H9 (cell line): Measurements from ENCODE around the gene SLC51B. TPM values are rescaled to one million over a fixed set of nuclear protein-coding genes. Genes with fewer than 3 reads are reported as not detected.
A peak's percentile ranks its signal among the peaks of the same experiment; 100 is the strongest.

ENCODE experiments used
- DNase-seq: peaks from one replicate; pipeline ENCODE4 v3.0.0-alpha.2; 2017
- H2AFZ ChIP-seq: one replicate; pipeline ENCODE4 v1.6.1; 2013; ENCODE audit warnings: mild to moderate bottlenecking, low read length, control low read depth, moderate library complexity
- H2AK5ac ChIP-seq: 2 replicates; pipeline ENCODE4 v1.6.1; 2013; ENCODE audit warnings: low read length, control low read depth, mixed read lengths; ENCODE audit not compliant: insufficient read length
- H2BK120ac ChIP-seq: one replicate; pipeline ENCODE4 v1.6.1; 2013; ENCODE audit warnings: low read depth, mild to moderate bottlenecking, low read length, control low read depth, inconsistent platforms; ENCODE audit not compliant: poor library complexity, severe bottlenecking
- H2BK12ac ChIP-seq: 2 replicates; pipeline ENCODE4 v1.6.1; 2013; ENCODE audit warnings: low read length, control low read depth, mixed read lengths, low read depth; ENCODE audit not compliant: insufficient read length
- H2BK15ac ChIP-seq: 2 replicates; pipeline ENCODE4 v1.6.1; 2013; ENCODE audit warnings: low read depth, low read length, control low read depth
- H2BK20ac ChIP-seq: one replicate; pipeline ENCODE4 v1.6.1; 2013; ENCODE audit warnings: low read depth, mild to moderate bottlenecking, low read length, control low read depth, inconsistent platforms; ENCODE audit not compliant: poor library complexity, severe bottlenecking
- H2BK5ac ChIP-seq: 2 replicates; pipeline ENCODE4 v1.6.1; 2013; ENCODE audit warnings: low read length, control low read depth, mixed read lengths; ENCODE audit not compliant: insufficient read length
- H3K14ac ChIP-seq: 2 replicates; pipeline ENCODE4 v1.6.1; 2013; ENCODE audit warnings: low read length, control low read depth; ENCODE audit not compliant: insufficient read depth
- H3K18ac ChIP-seq: 2 replicates; pipeline ENCODE4 v1.6.1; 2013; ENCODE audit warnings: low read depth, mild to moderate bottlenecking, mixed read lengths, low read length, control low read depth; ENCODE audit not compliant: insufficient read length
- H3K23ac ChIP-seq: 2 replicates; pipeline ENCODE4 v1.6.1; 2013; ENCODE audit warnings: low read length, control low read depth, mixed read lengths, low read depth; ENCODE audit not compliant: insufficient read length
- H3K23me2 ChIP-seq: 2 replicates; pipeline ENCODE4 v1.6.1; 2013; ENCODE audit warnings: low read depth, mild to moderate bottlenecking, mixed read lengths, low read length, control low read depth; ENCODE audit not compliant: insufficient read length, poor library complexity, severe bottlenecking
- H3K27ac ChIP-seq: 2 replicates; pipeline ENCODE4 v1.5.1; 2013; ENCODE audit warnings: low read length, control low read depth, mixed read lengths, low read depth; ENCODE audit not compliant: insufficient read length
- H3K27me3 ChIP-seq: 2 replicates; pipeline ENCODE4 v1.6.1; 2013; ENCODE audit warnings: low read length, control low read depth, inconsistent platforms; ENCODE audit not compliant: insufficient read depth
- H3K4ac ChIP-seq: 2 replicates; pipeline ENCODE4 v1.6.1; 2013; ENCODE audit warnings: low read depth, mild to moderate bottlenecking, control low read depth, inconsistent platforms, low read length, moderate library complexity
- H3K4me1 ChIP-seq: 2 replicates; pipeline ENCODE4 v1.6.1; 2013; ENCODE audit warnings: low read length, control low read depth, inconsistent platforms; ENCODE audit not compliant: insufficient read depth
- H3K4me2 ChIP-seq: 2 replicates; pipeline ENCODE4 v1.6.1; 2013; ENCODE audit warnings: low read length, control low read depth, mixed read lengths; ENCODE audit not compliant: insufficient read length, insufficient read depth
- H3K56ac ChIP-seq: 2 replicates; pipeline ENCODE4 v1.6.1; 2013; ENCODE audit warnings: low read depth, mild to moderate bottlenecking, mixed read lengths, low read length, control low read depth; ENCODE audit not compliant: insufficient read length
- H3K79me1 ChIP-seq: 2 replicates; pipeline ENCODE4 v1.6.1; 2013; ENCODE audit warnings: low read depth, mild to moderate bottlenecking, moderate library complexity, low read length, control low read depth, inconsistent platforms; ENCODE audit not compliant: insufficient read depth, poor library complexity, severe bottlenecking
- H3K79me2 ChIP-seq: 2 replicates; pipeline ENCODE4 v1.6.1; 2013; ENCODE audit warnings: low read length, control low read depth, inconsistent platforms; ENCODE audit not compliant: insufficient read depth
- H3K9ac ChIP-seq: 2 replicates; pipeline ENCODE4 v1.6.1; 2013; ENCODE audit warnings: low read length, control low read depth, mixed read lengths; ENCODE audit not compliant: insufficient read length; ENCODE audit errors: extremely low read depth
- H3K9me3 ChIP-seq: one replicate; pipeline ENCODE4 v1.6.1; 2013; ENCODE audit warnings: low read depth, low read length, inconsistent platforms; ENCODE audit not compliant: control insufficient read depth
- H3T11ph ChIP-seq: one replicate; pipeline ENCODE4 v1.6.1; 2013; ENCODE audit warnings: mild to moderate bottlenecking, low read length, control low read depth, inconsistent platforms
- H4K20me1 ChIP-seq: one replicate; pipeline ENCODE4 v1.6.1; 2013; ENCODE audit not compliant: control insufficient read depth, insufficient read length, insufficient read depth
- H4K5ac ChIP-seq: 2 replicates; pipeline ENCODE4 v1.6.1; 2013; ENCODE audit warnings: low read depth, mild to moderate bottlenecking, mixed read lengths, low read length, control low read depth; ENCODE audit not compliant: insufficient read length
- H4K8ac ChIP-seq: replicated peaks from 2 replicates; pipeline ENCODE4 v1.6.1; 2013; ENCODE audit warnings: low read length, control low read depth, mixed read lengths, low read depth; ENCODE audit not compliant: insufficient read length
- H4K91ac ChIP-seq: 2 replicates; pipeline ENCODE4 v1.6.1; 2013; ENCODE audit warnings: low read depth, mild to moderate bottlenecking, moderate library complexity, mixed read lengths, low read length, control low read depth; ENCODE audit not compliant: insufficient read length
- H3K27ac Mint-ChIP-seq, 3 experiments: 2 replicates in 2 of 3; 3 replicates in 1 of 3; pipeline ENCODE4 v1.8.0; 2020 to 2021; ENCODE audit warnings: mixed read lengths in 3 of 3, mild to moderate bottlenecking in 1 of 3, moderate library complexity in 1 of 3
- H3K27me3 Mint-ChIP-seq: 2 replicates; pipeline ENCODE4 v1.8.0; 2021; ENCODE audit warnings: low read depth, mild to moderate bottlenecking, moderate library complexity, mixed read lengths
- H3K36me3 Mint-ChIP-seq, 3 experiments: 2 replicates in 2 of 3; 3 replicates in 1 of 3; pipeline ENCODE4 v1.8.0; 2020 to 2021; ENCODE audit warnings: low read depth in 3 of 3, mixed read lengths in 3 of 3; ENCODE audit not compliant: insufficient read depth in 1 of 3
- H3K4me1 Mint-ChIP-seq, 2 experiments: 2 replicates each; pipeline ENCODE4 v1.8.0; 2020; ENCODE audit warnings: mixed read lengths in 2 of 2
- H3K4me3 Mint-ChIP-seq, 2 experiments: 2 replicates in 1 of 2; 3 replicates in 1 of 2; pipeline ENCODE4 v1.8.0; 2020 to 2021; ENCODE audit warnings: mild to moderate bottlenecking in 2 of 2, mixed read lengths in 2 of 2, moderate library complexity in 1 of 2
- H3K9me3 Mint-ChIP-seq, 2 experiments: 2 replicates in 1 of 2; 3 replicates in 1 of 2; pipeline ENCODE4 v1.8.0; 2020; ENCODE audit warnings: mild to moderate bottlenecking in 2 of 2, mixed read lengths in 2 of 2, moderate library complexity in 1 of 2
- CTCF ChIP-seq: fragments of 200-600 bp; sonication (generic); conservative IDR thresholded peaks from 3 replicates; pipeline ENCODE4 v1.8.0; 2021; ENCODE audit warnings: antibody characterized with exemption, mild to moderate bottlenecking
- WGBS: extraction: QIAGEN DNeasy Blood & Tissue Kit; methylation state at CpG from one replicate; pipeline ENCODE4 v1.1.7; 2013; ENCODE audit warnings: missing lambda C conversion rate, low lambda C conversion rate, mixed read lengths; ENCODE audit not compliant: insufficient read length; ENCODE audit errors: extremely low coverage; 5-methylcytosine and 5-hydroxymethylcytosine counted together
- total RNA-seq: library from RNA; stranded (reverse); gene quantifications from 2 replicates; pipeline ENCODE4 v1.2.1, GENCODE V29; 2021

SLC51B gene
- total RNA-seq, 1 experiment from 2014 or later, result not detected

GRCh38 chr15:65094294-65094995 is 49.3 kb downstream of the SLC51B start:
- no peaks in the 10 kb centered on the region for H3K79me2 ChIP-seq
- no peak overlapping the region for H3T11ph ChIP-seq
- no peaks in the 10 kb centered on the region for H3K23me2 ChIP-seq
- no peaks in the 10 kb centered on the region for H3K27me3 ChIP-seq
- no peak overlapping the region for H2BK20ac ChIP-seq
- no peak overlapping the region for H2BK15ac ChIP-seq
- H3K4me1 ChIP-seq, result no peaks in the 10 kb centered on the region
- no peaks in the 10 kb centered on the region for H3K79me1 ChIP-seq
- no peak overlapping the region for H2BK12ac ChIP-seq
- H2AFZ ChIP-seq, result no peak overlapping the region
- no peak overlapping the region for H2BK120ac ChIP-seq
- no peak overlapping the region for H4K5ac ChIP-seq
- no CpG with 5 or more reads among the region's 14 CpGs for WGBS
- H4K8ac ChIP-seq, result no peak overlapping the region
- no peak for TF ChIP-seq CTCF
- no peak overlapping the region for H3K56ac ChIP-seq
- no peak overlapping the region for H3K4me2 ChIP-seq
- H3K9ac ChIP-seq, result no peak overlapping the region
- H3K9me3 ChIP-seq, result no peaks in the 10 kb centered on the region
- H3K27ac ChIP-seq, result no peak overlapping the region
- no peak for DNase-seq
- no peak overlapping the region for H2BK5ac ChIP-seq
- H3K23ac ChIP-seq, result no peak overlapping the region
- Mint-ChIP-seq H3K9me3 (no peaks in the 10 kb centered on the region), H3K27ac (peak overlapping the region in 1 of 3 experiments; percentile 66; a peak in 3 of 7 replicates), H3K4me1 (peaks cover 4 to 7% of the 10 kb centered on the region in 2 experiments), H3K36me3 (peaks cover 0 to 12% (median 8%) of the 10 kb centered on the region in 3 experiments; a peak in 6 of 7 replicates), H3K27me3 (no peaks in the 10 kb centered on the region; the same call in 1 of the 2 replicates), H3K4me3 (no peak overlapping the region; a peak in 1 of 5 replicates)
- H3K14ac ChIP-seq, result no peak overlapping the region
- H2AK5ac ChIP-seq, result no peak overlapping the region
- H3K18ac ChIP-seq, result no peak overlapping the region
- H4K91ac ChIP-seq, result no peak overlapping the region
- no peaks in the 10 kb centered on the region for H4K20me1 ChIP-seq
- H3K4ac ChIP-seq, result no peak overlapping the region
